HG02623 (cell line): Measurements from ENCODE around the gene ZNF438.

ENCODE experiments used
- ATAC-seq: cut with Tn5 transposase; IDR thresholded peaks from one replicate; pipeline ENCODE4 v1.9.1; 2021; ENCODE audit warnings: moderate library complexity; ENCODE audit not compliant: unreplicated experiment

The ZNF438 gene

GRCh38 chr10:30854656-30855055 lies 177.0 kb downstream of the ZNF438 start:
- no peak for ATAC-seq

GRCh38 chr10:30853066-30853465 lies 178.6 kb downstream of the ZNF438 start:
- ATAC-seq: no peak

GRCh38 chr10:30850776-30851175 lies 180.9 kb downstream of the ZNF438 start:
- no peak for ATAC-seq

- ATAC-seq: no peak
Measured at GRCh38 chr10:30849231-30850035, 182.2 kb downstream of the ZNF438 start.

GRCh38 chr10:30848396-30849032 lies 183.2 kb downstream of the ZNF438 start:
- ATAC-seq: no peak

- ATAC-seq: no peak
Measured at GRCh38 chr10:30847642-30848041, 184.0 kb downstream of the ZNF438 start.

- ATAC-seq: no peak
Measured at GRCh38 chr10:30847199-30847598, 184.5 kb downstream of the ZNF438 start.

GRCh38 chr10:30846710-30847109 lies 185.0 kb downstream of the ZNF438 start:
- no peak for ATAC-seq

- no peak for ATAC-seq
Measured at GRCh38 chr10:30842894-30843293, 188.8 kb downstream of the ZNF438 start.

GRCh38 chr10:30842185-30842584 lies 189.5 kb downstream of the ZNF438 start:
- no peak for ATAC-seq

- ATAC-seq: no peak
Measured at GRCh38 chr10:30840395-30841050, 191.1 kb downstream of the ZNF438 start.

- no peak for ATAC-seq
Measured at GRCh38 chr10:30839652-30840051, 192.0 kb downstream of the ZNF438 start.

- no peak for ATAC-seq
Measured at GRCh38 chr10:30836406-30836805, 195.3 kb downstream of the ZNF438 start.

- ATAC-seq: no peak
Measured at GRCh38 chr10:30835146-30835545, 196.5 kb downstream of the ZNF438 start.

GRCh38 chr10:30834651-30835050 lies 197.0 kb downstream of the ZNF438 start:
- ATAC-seq: no peak

GRCh38 chr10:30834153-30834552 lies 197.5 kb downstream of the ZNF438 start:
- no peak for ATAC-seq

GRCh38 chr10:30833628-30833970 lies 198.1 kb downstream of the ZNF438 start:
- no peak for ATAC-seq

GRCh38 chr10:30832749-30833627 lies 198.7 kb downstream of the ZNF438 start:
- no peak for ATAC-seq

- no peak for ATAC-seq
Measured at GRCh38 chr10:30832001-30832748, 199.5 kb downstream of the ZNF438 start.

GRCh38 chr10:30831426-30831825 lies 200.2 kb downstream of the ZNF438 start:
- ATAC-seq: no peak
